Activated naive CD4-positive, alpha-beta T cell treated with anti-CD3 and anti-CD28 coated beads, Interleukin-2, amount 50 U/mL, for 24 hours (primary cell): ENCODE data around the gene FAM90A1.
"Not testable (repeated sequence)": the region's sequence is repeated elsewhere in the genome, so short reads cannot be mapped to it uniquely, and the experiment has no call there.

Source experiments
- H3K27ac Mint-ChIP-seq: one replicate; pipeline ENCODE4 v1.8.0; 2021; ENCODE audit warnings: mild to moderate bottlenecking, mixed read lengths
- H3K27me3 Mint-ChIP-seq: one replicate; pipeline ENCODE4 v1.8.0; 2021; ENCODE audit warnings: mixed read lengths
- H3K36me3 Mint-ChIP-seq: one replicate; pipeline ENCODE4 v1.8.0; 2021; ENCODE audit warnings: mixed read lengths
- H3K4me1 Mint-ChIP-seq: one replicate; pipeline ENCODE4 v1.8.0; 2021; ENCODE audit warnings: mixed read lengths
- H3K4me3 Mint-ChIP-seq: one replicate; pipeline ENCODE4 v1.8.0; 2021; ENCODE audit warnings: mild to moderate bottlenecking, mixed read lengths
- H3K9me3 Mint-ChIP-seq: one replicate; pipeline ENCODE4 v1.8.0; 2021; ENCODE audit warnings: mixed read lengths

Gene FAM90A1

GRCh38 chr12:8226992-8227731 is at the start of gene FAM90A1:
FAM90A1 (minus strand) TSS chr12:8227618; CDS start chr12:8224832, 2,786 bp downstream.
- H3K4me3 Mint-ChIP-seq: peak within 1 kb of the TSS; percentile 47
- not testable (repeated sequence) for H3K4me1 Mint-ChIP-seq, H3K36me3 Mint-ChIP-seq, H3K9me3 Mint-ChIP-seq, H3K27me3 Mint-ChIP-seq, H3K27ac Mint-ChIP-seq

GRCh38 chr12:8276397-8276796 is 49.0 kb upstream of the FAM90A1 start:
- not testable (repeated sequence) for H3K27me3 Mint-ChIP-seq, H3K4me3 Mint-ChIP-seq, H3K9me3 Mint-ChIP-seq, H3K36me3 Mint-ChIP-seq, H3K27ac Mint-ChIP-seq, H3K4me1 Mint-ChIP-seq

- not testable (repeated sequence) for H3K36me3 Mint-ChIP-seq, H3K27me3 Mint-ChIP-seq, H3K27ac Mint-ChIP-seq, H3K4me1 Mint-ChIP-seq, H3K4me3 Mint-ChIP-seq, H3K9me3 Mint-ChIP-seq
Measured at GRCh38 chr12:8266706-8267105, 39.3 kb upstream of the FAM90A1 start.

GRCh38 chr12:8264236-8264635 is 36.8 kb upstream of the FAM90A1 start:
- not testable (repeated sequence) for H3K36me3 Mint-ChIP-seq, H3K4me3 Mint-ChIP-seq, H3K9me3 Mint-ChIP-seq, H3K4me1 Mint-ChIP-seq, H3K27me3 Mint-ChIP-seq, H3K27ac Mint-ChIP-seq

GRCh38 chr12:8261111-8261554 is 33.7 kb upstream of the FAM90A1 start:
- H3K27me3 Mint-ChIP-seq, H3K9me3 Mint-ChIP-seq, H3K27ac Mint-ChIP-seq, H3K4me3 Mint-ChIP-seq, H3K4me1 Mint-ChIP-seq, H3K36me3 Mint-ChIP-seq: not testable (repeated sequence)

GRCh38 chr12:8256356-8256755 is 28.9 kb upstream of the FAM90A1 start:
- not testable (repeated sequence) for H3K27me3 Mint-ChIP-seq, H3K9me3 Mint-ChIP-seq, H3K27ac Mint-ChIP-seq, H3K4me3 Mint-ChIP-seq, H3K4me1 Mint-ChIP-seq, H3K36me3 Mint-ChIP-seq

GRCh38 chr12:8254705-8255104 is 27.3 kb upstream of the FAM90A1 start:
- not testable (repeated sequence) for H3K36me3 Mint-ChIP-seq, H3K9me3 Mint-ChIP-seq, H3K4me1 Mint-ChIP-seq, H3K27ac Mint-ChIP-seq, H3K4me3 Mint-ChIP-seq, H3K27me3 Mint-ChIP-seq

GRCh38 chr12:8252056-8252818 is 24.8 kb upstream of the FAM90A1 start:
- H3K36me3 Mint-ChIP-seq, H3K4me3 Mint-ChIP-seq, H3K4me1 Mint-ChIP-seq, H3K9me3 Mint-ChIP-seq, H3K27me3 Mint-ChIP-seq, H3K27ac Mint-ChIP-seq: not testable (repeated sequence)

GRCh38 chr12:8251616-8252015 is 24.2 kb upstream of the FAM90A1 start:
- H3K9me3 Mint-ChIP-seq, H3K4me1 Mint-ChIP-seq, H3K27me3 Mint-ChIP-seq, H3K27ac Mint-ChIP-seq, H3K36me3 Mint-ChIP-seq, H3K4me3 Mint-ChIP-seq: not testable (repeated sequence)

GRCh38 chr12:8246941-8247535 is 19.6 kb upstream of the FAM90A1 start:
- H3K9me3 Mint-ChIP-seq, H3K36me3 Mint-ChIP-seq, H3K27me3 Mint-ChIP-seq, H3K4me1 Mint-ChIP-seq, H3K4me3 Mint-ChIP-seq, H3K27ac Mint-ChIP-seq: not testable (repeated sequence)

GRCh38 chr12:8243682-8244161 is 16.3 kb upstream of the FAM90A1 start:
- peak overlapping the region; percentile 96 for H3K4me3 Mint-ChIP-seq
- H3K27ac Mint-ChIP-seq: peak overlapping the region; percentile 97
- H3K4me1 Mint-ChIP-seq: peaks cover 19% of the 10 kb centered on the region
- H3K9me3 Mint-ChIP-seq, H3K36me3 Mint-ChIP-seq, H3K27me3 Mint-ChIP-seq: not testable (repeated sequence)

GRCh38 chr12:8242880-8243681 is 15.7 kb upstream of the FAM90A1 start:
- peak overlapping the region; percentile 97 for H3K27ac Mint-ChIP-seq

GRCh38 chr12:8242622-8242879 is 15.1 kb upstream of the FAM90A1 start:
- not testable (repeated sequence) for H3K27me3 Mint-ChIP-seq, H3K9me3 Mint-ChIP-seq, H3K36me3 Mint-ChIP-seq
- peak overlapping the region; percentile 96 for H3K4me3 Mint-ChIP-seq
- peaks cover 19% of the 10 kb centered on the region for H3K4me1 Mint-ChIP-seq
- H3K27ac Mint-ChIP-seq: peak overlapping the region; percentile 71

More at GRCh38 chr12:8242880-8243681, 15.7 kb upstream of the FAM90A1 start:
- Mint-ChIP-seq H3K4me1 (peaks cover 19% of the 10 kb centered on the region), H3K4me3 (peak overlapping the region; percentile 96)
- not testable (repeated sequence) for H3K9me3 Mint-ChIP-seq, H3K27me3 Mint-ChIP-seq, H3K36me3 Mint-ChIP-seq

GRCh38 chr12:8241917-8242621 is 14.7 kb upstream of the FAM90A1 start:
- H3K36me3 Mint-ChIP-seq, H3K27me3 Mint-ChIP-seq, H3K9me3 Mint-ChIP-seq: not testable (repeated sequence)
- Mint-ChIP-seq H3K27ac (peak overlapping the region; percentile 71), H3K4me1 (peaks cover 19% of the 10 kb centered on the region), H3K4me3 (peak overlapping the region; percentile 96)

GRCh38 chr12:8240340-8241114 is 13.1 kb upstream of the FAM90A1 start:
- H3K4me3 Mint-ChIP-seq, H3K9me3 Mint-ChIP-seq, H3K27ac Mint-ChIP-seq, H3K27me3 Mint-ChIP-seq, H3K36me3 Mint-ChIP-seq: not testable (repeated sequence)
- peaks cover 19% of the 10 kb centered on the region for H3K4me1 Mint-ChIP-seq
